Measurements from ENCODE around the gene STK39.

The STK39 gene

GRCh38 chr2:167990062-167990461, 257.3 kb downstream of the STK39 start:
- DNase-seq (ENCODE audit: low spot score), result no peak

GRCh38 chr2:167988296-167988695, 259.1 kb downstream of the STK39 start:
- DNase-seq (ENCODE audit: low spot score), result no peak

- DNase-seq (ENCODE audit: low spot score), result no peak
Observed at GRCh38 chr2:167987558-167987957, 259.8 kb downstream of the STK39 start.

GRCh38 chr2:167987026-167987425, 260.4 kb downstream of the STK39 start:
- no peak for DNase-seq (ENCODE audit: low spot score)

GRCh38 chr2:167986223-167986622, 261.2 kb downstream of the STK39 start:
- DNase-seq (ENCODE audit: low spot score), result no peak

GRCh38 chr2:167981945-167982344, 265.4 kb downstream of the STK39 start:
- no peak for DNase-seq (ENCODE audit: low spot score)

- DNase-seq (ENCODE audit: low spot score), result no peak
Observed at GRCh38 chr2:167980439-167980838, 267.0 kb downstream of the STK39 start.

GRCh38 chr2:167972746-167973145, 274.6 kb downstream of the STK39 start:
- DNase-seq (ENCODE audit: low spot score), result no peak

GRCh38 chr2:167972020-167972419, 275.4 kb downstream of the STK39 start:
- no peak for DNase-seq (ENCODE audit: low spot score)

GRCh38 chr2:167966937-167967913, 280.2 kb downstream of the STK39 start:
- no peak for DNase-seq (ENCODE audit: low spot score)

GRCh38 chr2:167965907-167966761, 281.3 kb downstream of the STK39 start:
- no peak for DNase-seq (ENCODE audit: low spot score)

- no peak for DNase-seq (ENCODE audit: low spot score)
Observed at GRCh38 chr2:167964650-167965413, 282.6 kb downstream of the STK39 start.

- DNase-seq (ENCODE audit: low spot score), result no peak
Observed at GRCh38 chr2:167963899-167964649, 283.3 kb downstream of the STK39 start.

- DNase-seq (ENCODE audit: low spot score), result no peak
Observed at GRCh38 chr2:167962436-167963226, 284.8 kb downstream of the STK39 start.

GRCh38 chr2:167961536-167962048, 285.8 kb downstream of the STK39 start:
- no peak for DNase-seq (ENCODE audit: low spot score)

- DNase-seq (ENCODE audit: low spot score), result no peak
Observed at GRCh38 chr2:167960089-167960747, 287.2 kb downstream of the STK39 start.

- DNase-seq (ENCODE audit: low spot score), result no peak
Observed at GRCh38 chr2:167957662-167958061, 289.7 kb downstream of the STK39 start.

GRCh38 chr2:167955264-167955906, 292.0 kb downstream of the STK39 start:
- DNase-seq (ENCODE audit: low spot score), result no peak

GRCh38 chr2:167954495-167954894, 292.9 kb downstream of the STK39 start:
- no peak for DNase-seq (ENCODE audit: low spot score)

Data from CD4-positive, alpha-beta T cell treated with Interleukin-2 at 100 ng/mL for 4 hours (primary cell).